SK-N-MC (cell line): ENCODE results near the gene NES.

ENCODE experiments used
- FOXP2 ChIP-seq: optimal IDR thresholded peaks from 2 replicates; pipeline ENCODE3; 2011; ENCODE audit warnings: mild to moderate bottlenecking, moderate library complexity; ENCODE audit not compliant: insufficient read depth; ENCODE audit errors: extremely low read length, control extremely low read depth
- POLR2AphosphoS5 ChIP-seq: IDR thresholded peaks from 2 replicates; pipeline ENCODE4 v1.6.1; 2012; ENCODE audit warnings: mild to moderate bottlenecking, low read depth, low read length, borderline replicate concordance

DNA sequence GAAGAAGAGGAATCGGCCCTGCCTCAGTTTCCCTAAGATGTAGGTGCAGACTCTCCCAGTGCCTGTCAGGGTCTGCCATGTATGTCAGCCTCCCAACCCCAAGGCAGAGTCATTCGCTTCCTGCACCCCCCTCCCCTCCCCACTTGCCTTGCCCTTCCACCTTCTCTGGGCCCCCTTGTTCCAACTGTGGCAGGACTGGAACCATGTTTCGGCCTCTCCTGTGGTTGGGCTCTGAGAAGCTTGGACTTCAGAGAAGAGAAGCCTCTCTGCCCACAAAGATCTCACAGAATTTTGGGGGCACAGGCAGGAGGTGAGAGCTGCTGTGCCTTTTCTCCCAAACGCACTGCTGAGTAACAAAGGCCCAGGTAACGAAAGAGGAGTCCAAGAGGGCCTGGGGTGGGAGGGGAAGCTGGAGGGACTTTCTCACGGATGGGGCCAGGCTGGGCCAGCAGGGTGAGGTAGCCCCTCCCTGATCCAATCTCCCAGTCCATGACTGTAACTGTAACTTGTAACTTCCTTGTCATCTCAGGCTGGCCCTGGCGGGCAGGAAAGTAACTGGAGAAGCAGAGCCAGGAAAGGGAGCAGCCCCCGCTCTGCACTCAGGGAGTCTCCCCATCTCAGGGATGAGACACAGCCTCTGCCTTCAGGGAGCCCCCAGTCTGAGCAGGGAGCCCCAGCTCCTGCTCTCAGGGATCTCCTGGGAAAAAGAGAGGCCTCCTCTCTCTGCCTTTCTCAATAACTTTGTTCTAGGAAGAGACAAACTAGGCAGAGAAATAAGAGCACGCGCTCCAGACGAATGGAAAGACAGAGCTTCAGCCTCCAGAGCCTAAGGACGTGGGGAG, 16.9 kb upstream of the NES start:
- TF ChIP-seq POLR2AphosphoS5 (no peak), FOXP2 (no peak)
